ENCODE results near the gene MRAS. TPM values are rescaled to one million over a fixed set of nuclear protein-coding genes. Genes with fewer than 3 reads are reported as not detected.

MRAS gene
- total RNA-seq, 1 donor from 2014 or later: 10.1 TPM

GRCh38 chr3:138384976-138385375, 36.6 kb downstream of the MRAS start:
- no peak for DNase-seq (ENCODE audit: low read depth in 2 of 2)

GRCh38 chr3:138389144-138389601, 40.8 kb downstream of the MRAS start:
- DNase-seq (ENCODE audit: low read depth in 2 of 2): no peak

- DNase-seq (ENCODE audit: low read depth in 2 of 2): no peak
These were observed 41.6 kb downstream of the MRAS start for GRCh38 chr3:138389841-138390581.

GRCh38 chr3:138390582-138390932, 42.2 kb downstream of the MRAS start:
- no peak for DNase-seq (ENCODE audit: low read depth in 2 of 2)

- no peak for DNase-seq (ENCODE audit: low read depth in 2 of 2)
These were observed 45.8 kb downstream of the MRAS start for GRCh38 chr3:138394156-138394555.

GRCh38 chr3:138394686-138395085, 46.3 kb downstream of the MRAS start:
- DNase-seq (ENCODE audit: low read depth in 2 of 2): no peak

GRCh38 chr3:138395865-138396751, 47.7 kb downstream of the MRAS start:
- DNase-seq (ENCODE audit: low read depth in 2 of 2): no peak

GRCh38 chr3:138396752-138397410, 48.5 kb downstream of the MRAS start:
- no peak for DNase-seq (ENCODE audit: low read depth in 2 of 2)

GRCh38 chr3:138397983-138398382, 49.6 kb downstream of the MRAS start:
- peak in 1 of 2 donors; percentile 35 for DNase-seq (ENCODE audit: low read depth in 2 of 2)

- DNase-seq (ENCODE audit: low read depth in 2 of 2): no peak
These were observed 50.6 kb downstream of the MRAS start for GRCh38 chr3:138398791-138399575.

- DNase-seq (ENCODE audit: low read depth in 2 of 2): no peak
These were observed 51.4 kb downstream of the MRAS start for GRCh38 chr3:138399766-138400165.

GRCh38 chr3:138400651-138401070, 52.3 kb downstream of the MRAS start:
- DNase-seq (ENCODE audit: low read depth in 2 of 2): no peak

GRCh38 chr3:138401834-138402233, 53.5 kb downstream of the MRAS start:
- no peak for DNase-seq (ENCODE audit: low read depth in 2 of 2)

GRCh38 chr3:138404121-138404520, 55.7 kb downstream of the MRAS start:
- no peak for DNase-seq (ENCODE audit: low read depth in 2 of 2)

GRCh38 chr3:138405001-138405400, 56.6 kb downstream of the MRAS start:
- no peak for DNase-seq (ENCODE audit: low read depth in 2 of 2)

- no peak for DNase-seq (ENCODE audit: low read depth in 2 of 2)
These were observed 57.1 kb downstream of the MRAS start for GRCh38 chr3:138405486-138405885.

GRCh38 chr3:138406606-138407005, 58.2 kb downstream of the MRAS start:
- no peak for DNase-seq (ENCODE audit: low read depth in 2 of 2)

GRCh38 chr3:138407236-138407907, 59.0 kb downstream of the MRAS start:
- DNase-seq (ENCODE audit: low read depth in 2 of 2): no peak

GRCh38 chr3:138408751-138409570, 60.6 kb downstream of the MRAS start:
- DNase-seq (ENCODE audit: low read depth in 2 of 2): no peak

Measured in lung microvascular endothelial cell (primary cell).